GM23338 (cell line): ENCODE measurements around the gene RGP1. TPM values are rescaled to one million over a fixed set of nuclear protein-coding genes. Genes with fewer than 3 reads are reported as not detected.

Source experiments
- ATAC-seq: fragments of 200-7000 bp; cut with Tn5 transposase; 3 replicates; pipeline ENCODE4 v1.9.1; 2020
- DNase-seq: peaks from one replicate; pipeline ENCODE4 v3.0.0-alpha.2; 2015; ENCODE audit warnings: low spot score
- H2AFZ ChIP-seq: fragments of 200-600 bp; sonication (generic); 2 replicates; pipeline ENCODE4 v1.8.0; 2016; ENCODE audit warnings: antibody characterized with exemption, mild to moderate bottlenecking, moderate library complexity
- H3F3A ChIP-seq: fragments of 200-600 bp; sonication (generic); replicated peaks from 2 replicates; pipeline ENCODE4 v1.8.0; 2017; ENCODE audit warnings: antibody characterized with exemption, mixed run types, low read depth
- H3K27ac ChIP-seq: fragments of 200-600 bp; sonication (generic); 2 replicates; pipeline ENCODE4 v1.6.1; 2016; ENCODE audit warnings: low read depth
- H3K27me3 ChIP-seq: fragments of 200-600 bp; sonication (generic); 2 replicates; pipeline ENCODE4 v1.8.0; 2016; ENCODE audit warnings: mild to moderate bottlenecking, mixed run types, moderate library complexity; ENCODE audit not compliant: insufficient read depth
- H3K36me3 ChIP-seq: fragments of 200-600 bp; sonication (generic); 2 replicates; pipeline ENCODE4 v1.8.0; 2016; ENCODE audit warnings: mild to moderate bottlenecking; ENCODE audit not compliant: insufficient read depth
- H3K4me1 ChIP-seq: fragments of 200-600 bp; sonication (generic); 2 replicates; pipeline ENCODE4 v1.8.0; 2016; ENCODE audit warnings: mild to moderate bottlenecking, moderate library complexity; ENCODE audit not compliant: insufficient read depth
- H3K4me2 ChIP-seq: fragments of 200-600 bp; sonication (generic); 2 replicates; pipeline ENCODE4 v1.7.1; 2017; ENCODE audit warnings: mixed run types
- H3K4me3 ChIP-seq: fragments of 200-600 bp; sonication (generic); 2 replicates; pipeline ENCODE4 v1.6.1; 2016; ENCODE audit warnings: mixed run types
- H3K79me2 ChIP-seq: fragments of 200-600 bp; sonication (generic); replicated peaks from 2 replicates; pipeline ENCODE4 v1.8.0; 2017; ENCODE audit warnings: mild to moderate bottlenecking; ENCODE audit not compliant: insufficient read depth
- H3K9me2 ChIP-seq: fragments of 200-600 bp; sonication (generic); 2 replicates; pipeline ENCODE4 v1.8.0; 2017; ENCODE audit not compliant: insufficient read depth
- H4K20me1 ChIP-seq: fragments of 200-600 bp; sonication (generic); replicated peaks from 2 replicates; pipeline ENCODE4 v1.8.0; 2017; ENCODE audit warnings: mild to moderate bottlenecking; ENCODE audit not compliant: insufficient read depth
- H3K27ac Mint-ChIP-seq: 2 replicates; pipeline ENCODE4 v1.8.0; 2020; ENCODE audit warnings: inconsistent platforms, mild to moderate bottlenecking, moderate library complexity, mixed read lengths
- H3K27me3 Mint-ChIP-seq: 3 replicates; pipeline ENCODE4 v1.8.0; 2022; ENCODE audit warnings: low read depth, mild to moderate bottlenecking, moderate library complexity, mixed read lengths, inconsistent platforms; ENCODE audit not compliant: insufficient read depth, poor library complexity
- H3K36me3 Mint-ChIP-seq: 3 replicates; pipeline ENCODE4 v1.8.0; 2021; ENCODE audit warnings: low read depth, mild to moderate bottlenecking, inconsistent platforms, moderate library complexity, mixed read lengths
- H3K4me1 Mint-ChIP-seq: 3 replicates; pipeline ENCODE4 v1.8.0; 2020; ENCODE audit warnings: mild to moderate bottlenecking, inconsistent platforms, mixed read lengths
- H3K4me3 Mint-ChIP-seq: 3 replicates; pipeline ENCODE4 v1.8.0; 2021; ENCODE audit warnings: moderate library complexity, mild to moderate bottlenecking, inconsistent platforms, mixed read lengths
- H3K9me3 Mint-ChIP-seq: 3 replicates; pipeline ENCODE4 v1.8.0; 2020; ENCODE audit warnings: moderate library complexity, mild to moderate bottlenecking, inconsistent platforms, mixed read lengths
- CREB1 ChIP-seq: fragments of 250-450 bp; sonication (Bioruptor Pico); IDR thresholded peaks from 2 replicates; pipeline ENCODE4 v1.5.0; 2020; ENCODE audit warnings: low read depth, mild to moderate bottlenecking, moderate library complexity
- EZH2 ChIP-seq: fragments of 200-600 bp; sonication (generic); IDR thresholded peaks from one replicate; pipeline ENCODE4 v1.8.0; 2017; ENCODE audit warnings: antibody characterized with exemption, mild to moderate bottlenecking, low read depth; ENCODE audit not compliant: unreplicated experiment
- EZH2phosphoT487 ChIP-seq: fragments of 200-600 bp; sonication (generic); IDR thresholded peaks from one replicate; pipeline ENCODE4 v1.8.1; 2018; ENCODE audit warnings: antibody characterized with exemption; ENCODE audit not compliant: unreplicated experiment
- JUNB ChIP-seq: IDR thresholded peaks from one replicate; pipeline ENCODE4 v1.6.1; 2016; ENCODE audit warnings: antibody characterized with exemption; ENCODE audit not compliant: unreplicated experiment
- NANOG ChIP-seq: IDR thresholded peaks from 2 replicates; pipeline ENCODE4 v1.6.1; 2016; ENCODE audit warnings: antibody characterized with exemption, borderline replicate concordance
- POLR2AphosphoS5 ChIP-seq: IDR thresholded peaks from 2 replicates; pipeline ENCODE4 v1.6.1; 2016; ENCODE audit warnings: antibody characterized with exemption, low read depth
- STAT1 ChIP-seq: IDR thresholded peaks from one replicate; pipeline ENCODE4 v1.6.1; 2016; ENCODE audit warnings: antibody characterized with exemption; ENCODE audit not compliant: unreplicated experiment
- ZNF114 ChIP-seq: fragments of 250-450 bp; sonication (Bioruptor Pico); IDR thresholded peaks from 2 replicates; pipeline ENCODE4 v1.5.0; 2020; ENCODE audit warnings: mild to moderate bottlenecking, moderate library complexity
- ZNF331 ChIP-seq: fragments of 250-450 bp; sonication (Bioruptor Pico); IDR thresholded peaks from 2 replicates; pipeline ENCODE4 v1.5.0; 2020; ENCODE audit warnings: low read depth, mild to moderate bottlenecking, moderate library complexity
- polyA plus RNA-seq: library from polyadenylated mRNA; unstranded; fragments of >200 nt; fragmentation: Nextera tagmentation; extraction: Ambion mirVana; gene quantifications from 2 replicates; pipeline ENCODE4 v1.2.1, GENCODE V29; 2016
- total RNA-seq: library from RNA; depleted of rRNA; stranded (reverse); fragments of >200 nt; shearing (Covaris generic); gene quantifications from 2 replicates; pipeline ENCODE4 v1.2.3, GENCODE V29; 2014
- TF ChIP-seq, protein P1 (sequence below): IDR thresholded peaks from one replicate; pipeline ENCODE4 v1.6.1; 2018; ENCODE audit warnings: antibody characterized with exemption; ENCODE audit not compliant: unreplicated experiment
- TF ChIP-seq, protein P2 (sequence below): fragments of 250-450 bp; sonication (Bioruptor Pico); IDR thresholded peaks from 2 replicates; pipeline ENCODE4 v1.5.0; 2020; ENCODE audit warnings: mild to moderate bottlenecking, moderate library complexity
- TF ChIP-seq, protein P3 (sequence below), 2 experiments: fragments of 200-600 bp in 1 of 2; sonication (generic) in 1 of 2; conservative IDR thresholded peaks; 2 replicates each; pipeline versions ENCODE4 v1.5.1 to v1.6.1; 2016 to 2017; ENCODE audit warnings: antibody characterized with exemption in 2 of 2, low read depth in 2 of 2, mild to moderate bottlenecking in 2 of 2, moderate library complexity in 1 of 2
- TF ChIP-seq, protein P4 (sequence below): IDR thresholded peaks from 2 replicates; pipeline ENCODE4 v1.6.1; 2016; ENCODE audit warnings: antibody characterized with exemption

Gene RGP1
- total and polyA plus RNA-seq, 2 experiments from 2014 or later = 2.8 to 16.0 TPM

DNA sequence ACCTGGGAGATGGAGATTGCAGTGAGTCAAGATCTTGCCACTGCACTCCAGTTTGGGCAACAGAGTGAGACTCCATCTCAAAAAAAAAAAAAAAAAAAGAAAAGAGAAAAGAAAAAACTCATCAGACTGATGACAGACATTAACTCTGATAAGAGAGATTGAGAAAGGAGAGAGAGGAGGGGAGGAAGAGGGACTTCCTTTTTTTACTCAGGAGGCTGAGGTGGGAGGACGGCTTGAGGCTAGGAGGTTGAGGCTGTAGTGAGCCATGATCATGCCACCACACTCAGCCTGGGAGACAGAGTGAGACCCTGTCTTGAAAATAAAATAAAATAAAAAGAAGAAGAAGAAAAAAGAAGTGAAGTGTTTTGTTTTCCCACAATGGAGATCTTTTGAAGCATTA, 14.7 kb downstream of the RGP1 start:
- Histone ChIP-seq H4K20me1 (0 out of 2 replicates have a peak, but pooled peaks cover 3% of the 10 kb centered on the region), H2AFZ (no peak overlapping the region), H3K27me3 (no peaks in the 10 kb centered on the region), H3F3A (no peaks in the 10 kb centered on the region; the same call in 1 of the 2 replicates), H3K4me1 (peaks cover 3% of the 10 kb centered on the region), H3K9me2 (no peaks in the 10 kb centered on the region), H3K27ac (no peak overlapping the region), H3K4me2 (no peak overlapping the region), H3K4me3 (no peak overlapping the region), H3K36me3 (no peaks in the 10 kb centered on the region), H3K79me2 (peaks cover 61% of the 10 kb centered on the region)
- no peak overlapping the region for H3K27ac Mint-ChIP-seq
- ATAC-seq (no peak), DNase-seq (no peak)
- TF ChIP-seq JUNB (no peak), ZNF114 (CRISPR knock-in tag) (no peak), NANOG (no peak), CREB1 (no peak), STAT1 (no peak), EZH2 (no peak), EZH2phosphoT487 (no peak), ZNF331 (CRISPR knock-in tag) (no peak), POLR2AphosphoS5 (no peak)
- TF ChIP-seq, protein P1, sequence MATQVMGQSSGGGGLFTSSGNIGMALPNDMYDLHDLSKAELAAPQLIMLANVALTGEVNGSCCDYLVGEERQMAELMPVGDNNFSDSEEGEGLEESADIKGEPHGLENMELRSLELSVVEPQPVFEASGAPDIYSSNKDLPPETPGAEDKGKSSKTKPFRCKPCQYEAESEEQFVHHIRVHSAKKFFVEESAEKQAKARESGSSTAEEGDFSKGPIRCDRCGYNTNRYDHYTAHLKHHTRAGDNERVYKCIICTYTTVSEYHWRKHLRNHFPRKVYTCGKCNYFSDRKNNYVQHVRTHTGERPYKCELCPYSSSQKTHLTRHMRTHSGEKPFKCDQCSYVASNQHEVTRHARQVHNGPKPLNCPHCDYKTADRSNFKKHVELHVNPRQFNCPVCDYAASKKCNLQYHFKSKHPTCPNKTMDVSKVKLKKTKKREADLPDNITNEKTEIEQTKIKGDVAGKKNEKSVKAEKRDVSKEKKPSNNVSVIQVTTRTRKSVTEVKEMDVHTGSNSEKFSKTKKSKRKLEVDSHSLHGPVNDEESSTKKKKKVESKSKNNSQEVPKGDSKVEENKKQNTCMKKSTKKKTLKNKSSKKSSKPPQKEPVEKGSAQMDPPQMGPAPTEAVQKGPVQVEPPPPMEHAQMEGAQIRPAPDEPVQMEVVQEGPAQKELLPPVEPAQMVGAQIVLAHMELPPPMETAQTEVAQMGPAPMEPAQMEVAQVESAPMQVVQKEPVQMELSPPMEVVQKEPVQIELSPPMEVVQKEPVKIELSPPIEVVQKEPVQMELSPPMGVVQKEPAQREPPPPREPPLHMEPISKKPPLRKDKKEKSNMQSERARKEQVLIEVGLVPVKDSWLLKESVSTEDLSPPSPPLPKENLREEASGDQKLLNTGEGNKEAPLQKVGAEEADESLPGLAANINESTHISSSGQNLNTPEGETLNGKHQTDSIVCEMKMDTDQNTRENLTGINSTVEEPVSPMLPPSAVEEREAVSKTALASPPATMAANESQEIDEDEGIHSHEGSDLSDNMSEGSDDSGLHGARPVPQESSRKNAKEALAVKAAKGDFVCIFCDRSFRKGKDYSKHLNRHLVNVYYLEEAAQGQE = no peak
- TF ChIP-seq, protein P2, sequence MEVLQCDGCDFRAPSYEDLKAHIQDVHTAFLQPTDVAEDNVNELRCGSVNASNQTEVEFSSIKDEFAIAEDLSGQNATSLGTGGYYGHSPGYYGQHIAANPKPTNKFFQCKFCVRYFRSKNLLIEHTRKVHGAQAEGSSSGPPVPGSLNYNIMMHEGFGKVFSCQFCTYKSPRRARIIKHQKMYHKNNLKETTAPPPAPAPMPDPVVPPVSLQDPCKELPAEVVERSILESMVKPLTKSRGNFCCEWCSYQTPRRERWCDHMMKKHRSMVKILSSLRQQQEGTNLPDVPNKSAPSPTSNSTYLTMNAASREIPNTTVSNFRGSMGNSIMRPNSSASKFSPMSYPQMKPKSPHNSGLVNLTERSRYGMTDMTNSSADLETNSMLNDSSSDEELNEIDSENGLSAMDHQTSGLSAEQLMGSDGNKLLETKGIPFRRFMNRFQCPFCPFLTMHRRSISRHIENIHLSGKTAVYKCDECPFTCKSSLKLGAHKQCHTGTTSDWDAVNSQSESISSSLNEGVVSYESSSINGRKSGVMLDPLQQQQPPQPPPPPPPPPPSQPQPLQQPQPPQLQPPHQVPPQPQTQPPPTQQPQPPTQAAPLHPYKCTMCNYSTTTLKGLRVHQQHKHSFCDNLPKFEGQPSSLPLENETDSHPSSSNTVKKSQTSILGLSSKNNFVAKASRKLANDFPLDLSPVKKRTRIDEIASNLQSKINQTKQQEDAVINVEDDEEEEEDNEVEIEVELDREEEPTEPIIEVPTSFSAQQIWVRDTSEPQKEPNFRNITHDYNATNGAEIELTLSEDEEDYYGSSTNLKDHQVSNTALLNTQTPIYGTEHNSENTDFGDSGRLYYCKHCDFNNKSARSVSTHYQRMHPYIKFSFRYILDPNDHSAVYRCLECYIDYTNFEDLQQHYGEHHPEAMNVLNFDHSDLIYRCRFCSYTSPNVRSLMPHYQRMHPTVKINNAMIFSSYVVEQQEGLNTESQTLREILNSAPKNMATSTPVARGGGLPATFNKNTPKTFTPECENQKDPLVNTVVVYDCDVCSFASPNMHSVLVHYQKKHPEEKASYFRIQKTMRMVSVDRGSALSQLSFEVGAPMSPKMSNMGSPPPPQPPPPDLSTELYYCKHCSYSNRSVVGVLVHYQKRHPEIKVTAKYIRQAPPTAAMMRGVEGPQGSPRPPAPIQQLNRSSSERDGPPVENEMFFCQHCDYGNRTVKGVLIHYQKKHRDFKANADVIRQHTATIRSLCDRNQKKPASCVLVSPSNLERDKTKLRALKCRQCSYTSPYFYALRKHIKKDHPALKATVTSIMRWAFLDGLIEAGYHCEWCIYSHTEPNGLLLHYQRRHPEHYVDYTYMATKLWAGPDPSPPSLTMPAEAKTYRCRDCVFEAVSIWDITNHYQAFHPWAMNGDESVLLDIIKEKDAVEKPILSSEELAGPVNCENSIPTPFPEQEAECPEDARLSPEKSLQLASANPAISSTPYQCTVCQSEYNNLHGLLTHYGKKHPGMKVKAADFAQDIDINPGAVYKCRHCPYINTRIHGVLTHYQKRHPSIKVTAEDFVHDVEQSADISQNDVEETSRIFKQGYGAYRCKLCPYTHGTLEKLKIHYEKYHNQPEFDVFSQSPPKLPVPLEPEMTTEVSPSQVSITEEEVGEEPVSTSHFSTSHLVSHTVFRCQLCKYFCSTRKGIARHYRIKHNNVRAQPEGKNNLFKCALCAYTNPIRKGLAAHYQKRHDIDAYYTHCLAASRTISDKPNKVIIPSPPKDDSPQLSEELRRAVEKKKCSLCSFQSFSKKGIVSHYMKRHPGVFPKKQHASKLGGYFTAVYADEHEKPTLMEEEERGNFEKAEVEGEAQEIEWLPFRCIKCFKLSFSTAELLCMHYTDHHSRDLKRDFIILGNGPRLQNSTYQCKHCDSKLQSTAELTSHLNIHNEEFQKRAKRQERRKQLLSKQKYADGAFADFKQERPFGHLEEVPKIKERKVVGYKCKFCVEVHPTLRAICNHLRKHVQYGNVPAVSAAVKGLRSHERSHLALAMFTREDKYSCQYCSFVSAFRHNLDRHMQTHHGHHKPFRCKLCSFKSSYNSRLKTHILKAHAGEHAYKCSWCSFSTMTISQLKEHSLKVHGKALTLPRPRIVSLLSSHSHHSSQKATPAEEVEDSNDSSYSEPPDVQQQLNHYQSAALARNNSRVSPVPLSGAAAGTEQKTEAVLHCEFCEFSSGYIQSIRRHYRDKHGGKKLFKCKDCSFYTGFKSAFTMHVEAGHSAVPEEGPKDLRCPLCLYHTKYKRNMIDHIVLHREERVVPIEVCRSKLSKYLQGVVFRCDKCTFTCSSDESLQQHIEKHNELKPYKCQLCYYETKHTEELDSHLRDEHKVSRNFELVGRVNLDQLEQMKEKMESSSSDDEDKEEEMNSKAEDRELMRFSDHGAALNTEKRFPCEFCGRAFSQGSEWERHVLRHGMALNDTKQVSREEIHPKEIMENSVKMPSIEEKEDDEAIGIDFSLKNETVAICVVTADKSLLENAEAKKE (CRISPR knock-in tag) = no peak
- TF ChIP-seq, protein P3, sequence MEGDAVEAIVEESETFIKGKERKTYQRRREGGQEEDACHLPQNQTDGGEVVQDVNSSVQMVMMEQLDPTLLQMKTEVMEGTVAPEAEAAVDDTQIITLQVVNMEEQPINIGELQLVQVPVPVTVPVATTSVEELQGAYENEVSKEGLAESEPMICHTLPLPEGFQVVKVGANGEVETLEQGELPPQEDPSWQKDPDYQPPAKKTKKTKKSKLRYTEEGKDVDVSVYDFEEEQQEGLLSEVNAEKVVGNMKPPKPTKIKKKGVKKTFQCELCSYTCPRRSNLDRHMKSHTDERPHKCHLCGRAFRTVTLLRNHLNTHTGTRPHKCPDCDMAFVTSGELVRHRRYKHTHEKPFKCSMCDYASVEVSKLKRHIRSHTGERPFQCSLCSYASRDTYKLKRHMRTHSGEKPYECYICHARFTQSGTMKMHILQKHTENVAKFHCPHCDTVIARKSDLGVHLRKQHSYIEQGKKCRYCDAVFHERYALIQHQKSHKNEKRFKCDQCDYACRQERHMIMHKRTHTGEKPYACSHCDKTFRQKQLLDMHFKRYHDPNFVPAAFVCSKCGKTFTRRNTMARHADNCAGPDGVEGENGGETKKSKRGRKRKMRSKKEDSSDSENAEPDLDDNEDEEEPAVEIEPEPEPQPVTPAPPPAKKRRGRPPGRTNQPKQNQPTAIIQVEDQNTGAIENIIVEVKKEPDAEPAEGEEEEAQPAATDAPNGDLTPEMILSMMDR (conservative IDR thresholded peaks at IDR 0.05; ENCODE audit: low read depth in 2 of 2) = no peak
- TF ChIP-seq, protein P4, sequence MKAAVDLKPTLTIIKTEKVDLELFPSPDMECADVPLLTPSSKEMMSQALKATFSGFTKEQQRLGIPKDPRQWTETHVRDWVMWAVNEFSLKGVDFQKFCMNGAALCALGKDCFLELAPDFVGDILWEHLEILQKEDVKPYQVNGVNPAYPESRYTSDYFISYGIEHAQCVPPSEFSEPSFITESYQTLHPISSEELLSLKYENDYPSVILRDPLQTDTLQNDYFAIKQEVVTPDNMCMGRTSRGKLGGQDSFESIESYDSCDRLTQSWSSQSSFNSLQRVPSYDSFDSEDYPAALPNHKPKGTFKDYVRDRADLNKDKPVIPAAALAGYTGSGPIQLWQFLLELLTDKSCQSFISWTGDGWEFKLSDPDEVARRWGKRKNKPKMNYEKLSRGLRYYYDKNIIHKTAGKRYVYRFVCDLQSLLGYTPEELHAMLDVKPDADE = no peak
- peaks cover 30% of the 10 kb centered on the region for H3K4me1 Mint-ChIP-seq
- H3K36me3 Mint-ChIP-seq = peaks cover 3% of the 10 kb centered on the region; the same call in 1 of the 3 replicates
- H3K4me3 Mint-ChIP-seq = no peak overlapping the region
- H3K9me3 Mint-ChIP-seq = no peaks in the 10 kb centered on the region
- no peaks in the 10 kb centered on the region for H3K27me3 Mint-ChIP-seq
